ENCODE measurements around the gene SNAI3. TPM values are rescaled to one million over a fixed set of nuclear protein-coding genes. Genes with fewer than 3 reads are reported as not detected.

SNAI3 gene
- total RNA-seq, 2 donors from 2014 or later = 0.25 to 0.40 TPM

DNA sequence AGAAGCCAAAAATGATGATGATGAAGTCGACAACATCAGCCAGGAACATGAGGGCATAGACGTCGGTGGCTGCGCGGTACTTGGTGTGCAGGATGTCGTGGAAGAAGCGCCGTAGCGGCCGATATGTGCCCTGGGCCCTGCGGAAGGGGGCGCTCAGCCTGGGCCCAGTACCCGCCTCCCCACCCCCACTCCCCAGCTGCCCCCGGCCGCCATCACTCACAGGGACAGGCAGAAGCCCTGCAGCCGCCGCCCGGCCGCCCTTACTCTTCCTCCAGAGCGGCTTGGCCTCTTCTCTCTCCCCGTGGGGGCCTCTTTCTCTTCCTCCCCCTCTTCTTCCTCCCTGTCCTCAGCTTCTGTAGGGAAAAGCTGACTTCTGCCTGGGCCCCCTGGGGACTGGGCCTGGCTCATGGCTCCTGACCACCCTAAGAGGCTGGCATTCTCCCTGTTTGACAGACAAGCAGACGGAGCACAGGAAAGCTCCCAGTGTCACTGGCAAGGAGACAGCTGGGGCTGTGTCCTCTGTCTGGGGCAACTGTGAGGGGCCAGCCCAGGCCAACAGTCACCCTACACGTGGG lies 34.2 kb upstream of the SNAI3 start:
- intact Hi-C loops (cut with DNase I) = no loop called here
- Histone ChIP-seq H3K9me3 (no peaks in the 10 kb centered on the region), H3K36me3 (peaks cover 31% of the 10 kb centered on the region), H3K27me3 (no peaks in the 10 kb centered on the region), H3K4me3 (no peak overlapping the region), H3K27ac (no peak overlapping the region), H3K9ac (ENCODE audit: low read depth in 2 of 2, low read length in 2 of 2) (no peak overlapping the region), H3K4me1 (no peaks in the 10 kb centered on the region)
- TF ChIP-seq, protein P1, sequence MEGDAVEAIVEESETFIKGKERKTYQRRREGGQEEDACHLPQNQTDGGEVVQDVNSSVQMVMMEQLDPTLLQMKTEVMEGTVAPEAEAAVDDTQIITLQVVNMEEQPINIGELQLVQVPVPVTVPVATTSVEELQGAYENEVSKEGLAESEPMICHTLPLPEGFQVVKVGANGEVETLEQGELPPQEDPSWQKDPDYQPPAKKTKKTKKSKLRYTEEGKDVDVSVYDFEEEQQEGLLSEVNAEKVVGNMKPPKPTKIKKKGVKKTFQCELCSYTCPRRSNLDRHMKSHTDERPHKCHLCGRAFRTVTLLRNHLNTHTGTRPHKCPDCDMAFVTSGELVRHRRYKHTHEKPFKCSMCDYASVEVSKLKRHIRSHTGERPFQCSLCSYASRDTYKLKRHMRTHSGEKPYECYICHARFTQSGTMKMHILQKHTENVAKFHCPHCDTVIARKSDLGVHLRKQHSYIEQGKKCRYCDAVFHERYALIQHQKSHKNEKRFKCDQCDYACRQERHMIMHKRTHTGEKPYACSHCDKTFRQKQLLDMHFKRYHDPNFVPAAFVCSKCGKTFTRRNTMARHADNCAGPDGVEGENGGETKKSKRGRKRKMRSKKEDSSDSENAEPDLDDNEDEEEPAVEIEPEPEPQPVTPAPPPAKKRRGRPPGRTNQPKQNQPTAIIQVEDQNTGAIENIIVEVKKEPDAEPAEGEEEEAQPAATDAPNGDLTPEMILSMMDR (IDR thresholded peaks at IDR 0.05) = no peak
- no peak for DNase-seq

DNA sequence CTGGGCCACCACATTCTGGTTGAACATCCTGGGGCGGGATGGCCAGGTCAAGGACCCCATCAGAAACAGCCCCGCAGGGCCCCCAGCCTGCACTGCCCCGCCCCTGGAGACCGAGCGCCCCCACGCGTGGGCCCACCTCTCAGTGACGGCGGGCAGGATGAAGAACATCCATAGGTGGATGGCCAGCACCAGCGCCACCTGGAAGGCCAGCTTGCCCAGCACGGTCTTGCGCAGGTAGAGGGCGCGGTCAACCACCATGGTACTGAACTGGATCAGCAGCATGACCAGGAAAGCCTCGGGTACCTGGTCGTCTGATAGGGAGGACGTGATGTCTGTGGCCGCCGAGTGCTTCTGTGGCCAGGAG lies 33.6 kb upstream of the SNAI3 start:
- Histone ChIP-seq H3K27me3 (no peaks in the 10 kb centered on the region), H3K36me3 (peaks cover 31% of the 10 kb centered on the region), H3K9ac (ENCODE audit: low read depth in 2 of 2, low read length in 2 of 2) (no peak overlapping the region), H3K4me3 (no peak overlapping the region), H3K27ac (no peak overlapping the region), H3K9me3 (no peaks in the 10 kb centered on the region), H3K4me1 (no peaks in the 10 kb centered on the region)
- DNase-seq = no peak
- TF ChIP-seq, protein P1 (IDR thresholded peaks at IDR 0.05) = no peak
- intact Hi-C loops (cut with DNase I) = no loop called here

GRCh38 chr16:88719267-88719932 lies 33.1 kb upstream of the SNAI3 start:
- Histone ChIP-seq H3K4me1 (no peaks in the 10 kb centered on the region), H3K27me3 (no peaks in the 10 kb centered on the region), H3K9me3 (no peaks in the 10 kb centered on the region), H3K4me3 (no peak overlapping the region), H3K9ac (ENCODE audit: low read depth in 2 of 2, low read length in 2 of 2) (no peak overlapping the region), H3K36me3 (peaks cover 33% of the 10 kb centered on the region), H3K27ac (no peak overlapping the region)
- TF ChIP-seq, protein P1 (IDR thresholded peaks at IDR 0.05) = no peak
- intact Hi-C loops (cut with DNase I) = no loop called here
- DNase-seq = no peak

- Histone ChIP-seq H3K9me3 (no peaks in the 10 kb centered on the region), H3K4me1 (no peaks in the 10 kb centered on the region), H3K9ac (ENCODE audit: low read depth in 2 of 2, low read length in 2 of 2) (no peak overlapping the region), H3K27me3 (no peaks in the 10 kb centered on the region), H3K36me3 (peaks cover 27% of the 10 kb centered on the region), H3K4me3 (no peak overlapping the region), H3K27ac (no peak overlapping the region)
- TF ChIP-seq, protein P1 (IDR thresholded peaks at IDR 0.05) = no peak
- DNase-seq = no peak
- intact Hi-C loops (cut with DNase I) = no loop called here
Observed at GRCh38 chr16:88718178-88718577, 31.9 kb upstream of the SNAI3 start.

GRCh38 chr16:88716601-88717001 lies 30.3 kb upstream of the SNAI3 start:
- no peak for DNase-seq
- no peaks in the 10 kb centered on the region for H3K4me1 ChIP-seq
- no peak overlapping the region for H3K27ac ChIP-seq
- no peak overlapping the region for H3K4me3 ChIP-seq
- no peaks in the 10 kb centered on the region for H3K27me3 ChIP-seq
- H3K9me3 ChIP-seq = no peaks in the 10 kb centered on the region
- intact Hi-C loops (cut with DNase I) = no loop called here
- H3K36me3 ChIP-seq = peaks cover 13% of the 10 kb centered on the region
- no peak overlapping the region for H3K9ac ChIP-seq (ENCODE audit: low read depth in 2 of 2, low read length in 2 of 2)
- TF ChIP-seq, protein P1 (IDR thresholded peaks at IDR 0.05) = no peak

Measured in colonic mucosa (tissue), 4 donors.